Subcutaneous abdominal adipose tissue (tissue), 5 donors: Measurements from ENCODE around the gene IFI27L2.
A peak's percentile ranks its signal among the peaks of the same experiment; 100 is the strongest.

Experiments
- H3K27ac ChIP-seq: one replicate; pipeline ENCODE4 v1.7.0; 2013; ENCODE audit warnings: low read depth, mild to moderate bottlenecking, inconsistent platforms, low read length, moderate library complexity
- H3K27me3 ChIP-seq, 5 donors: one replicate each; pipeline ENCODE4 v1.7.0; 2013; ENCODE audit warnings: low read length in 5 of 5, inconsistent platforms in 1 of 5; ENCODE audit not compliant: control insufficient read depth in 5 of 5, insufficient read depth in 4 of 5
- H3K36me3 ChIP-seq, 5 donors: one replicate each; pipeline ENCODE4 v1.7.0; 2013; ENCODE audit warnings: low read length in 5 of 5; ENCODE audit not compliant: control insufficient read depth in 5 of 5, insufficient read depth in 5 of 5
- H3K4me1 ChIP-seq, 5 donors: one replicate each; pipeline ENCODE4 v1.7.0; 2013; ENCODE audit warnings: low read length in 5 of 5, mild to moderate bottlenecking in 3 of 5, moderate library complexity in 1 of 5; ENCODE audit not compliant: control insufficient read depth in 5 of 5, insufficient read depth in 5 of 5
- H3K4me3 ChIP-seq, 5 donors: one replicate each; pipeline ENCODE4 v1.7.0; 2013; ENCODE audit warnings: low read length in 5 of 5, low read depth in 1 of 5
- H3K9ac ChIP-seq, 5 donors: one replicate each; pipeline ENCODE4 v1.7.0; 2013; ENCODE audit warnings: low read length in 5 of 5, mild to moderate bottlenecking in 4 of 5, moderate library complexity in 3 of 5
- H3K9me3 ChIP-seq, 5 donors: one replicate each; pipeline ENCODE4 v1.7.0; 2013; ENCODE audit warnings: low read length in 5 of 5; ENCODE audit not compliant: control insufficient read depth in 5 of 5
- donor health status: healthy.
- donor health status: healthy.
- donor health status: healthy.
- donor health status: healthy.
- donor health status: healthy.

The IFI27L2 gene

DNA sequence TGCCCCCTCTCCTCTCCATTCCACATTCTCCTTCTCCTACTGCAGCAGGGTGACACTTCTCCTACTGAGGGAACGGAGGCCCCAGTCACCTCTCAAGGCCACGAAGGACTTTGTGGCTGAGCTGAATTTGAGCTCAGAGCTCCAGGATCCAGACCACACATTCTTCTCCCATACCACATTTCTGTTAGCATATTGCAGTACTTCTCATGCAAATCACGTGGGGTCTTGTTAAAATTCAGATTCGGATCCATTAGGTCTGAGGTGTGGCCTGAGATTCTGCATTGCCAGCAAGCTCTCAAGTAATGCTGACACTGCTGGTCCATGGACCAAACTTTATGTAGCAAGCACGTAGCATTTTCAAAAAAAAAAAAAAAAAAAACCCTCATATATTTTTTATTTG is 9.6 kb upstream of the IFI27L2 start:
- peaks cover 0 to 15% (median 5%) of the 10 kb centered on the region in 5 donors for H3K27me3 ChIP-seq
- H3K9me3 ChIP-seq = peaks cover 0 to 8% (median 3%) of the 10 kb centered on the region in 5 donors
- H3K9ac ChIP-seq = no peak overlapping the region
- H3K4me1 ChIP-seq = peaks cover 0 to 2% (median 0%) of the 10 kb centered on the region in 5 donors
- H3K36me3 ChIP-seq = no peaks in the 10 kb centered on the region
- H3K4me3 ChIP-seq = no peak overlapping the region
- no peak overlapping the region for H3K27ac ChIP-seq

DNA sequence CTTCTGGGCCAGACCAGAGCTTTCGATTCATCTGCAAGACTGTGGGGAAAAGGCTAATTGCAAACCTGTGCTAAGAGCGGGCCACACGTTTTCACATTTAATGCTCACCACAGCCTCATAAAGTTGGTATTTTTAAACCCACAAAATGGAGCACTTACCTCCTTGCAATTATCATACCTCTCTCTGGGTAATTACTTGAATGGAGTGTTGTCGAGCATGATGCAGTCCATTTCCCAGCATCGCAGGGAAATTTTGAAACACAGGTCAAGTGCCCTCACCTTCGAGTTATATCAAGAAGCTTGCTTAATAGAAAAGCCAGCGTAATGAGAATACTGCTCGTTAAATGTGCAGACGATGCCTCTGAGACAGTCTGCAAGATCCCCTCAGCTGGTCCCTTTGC is 8.8 kb upstream of the IFI27L2 start:
- Histone ChIP-seq H3K36me3 (no peaks in the 10 kb centered on the region), H3K4me3 (no peak overlapping the region), H3K27me3 (peaks cover 0 to 15% (median 5%) of the 10 kb centered on the region in 5 donors)

DNA sequence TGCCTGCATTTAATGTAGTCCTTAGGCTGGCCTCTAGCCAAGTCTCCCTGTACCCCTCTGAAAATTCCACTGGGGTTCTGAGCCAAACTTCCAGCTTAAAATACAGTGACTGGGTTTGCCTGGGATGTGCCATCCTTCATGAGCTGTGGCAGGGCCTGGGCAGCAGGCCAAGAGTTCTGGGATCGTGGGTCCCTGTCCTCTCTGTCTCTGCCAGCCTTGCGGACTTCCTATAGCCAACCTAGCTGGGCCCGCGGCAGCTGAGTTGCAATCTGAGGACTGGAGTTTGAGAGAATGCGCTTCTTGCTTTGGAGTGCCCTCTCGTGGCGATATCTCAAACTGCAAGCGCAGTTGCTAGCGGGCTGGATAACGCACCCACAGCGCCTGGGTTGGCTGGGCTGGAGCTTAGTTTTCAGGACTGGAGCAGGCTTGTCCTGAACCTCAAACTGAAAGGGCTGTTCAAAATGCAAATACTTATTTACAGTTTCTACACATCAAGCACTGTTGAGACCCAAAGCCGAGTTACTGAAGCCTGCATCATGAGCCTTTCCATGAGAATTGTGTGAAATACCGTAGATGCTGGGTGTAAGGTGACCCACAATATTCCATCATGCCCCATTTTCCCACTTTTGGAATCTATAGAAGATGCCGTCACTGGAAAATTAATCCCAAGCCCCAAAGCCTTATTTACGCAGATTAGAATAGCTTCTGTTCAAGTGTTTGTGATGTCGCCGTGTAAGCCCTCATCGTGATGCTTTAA is 7.3 kb upstream of the IFI27L2 start:
- Histone ChIP-seq H3K9me3 (peaks cover 0 to 8% (median 3%) of the 10 kb centered on the region in 5 donors), H3K9ac (no peak overlapping the region), H3K27ac (no peak overlapping the region), H3K27me3 (peaks cover 0 to 15% (median 5%) of the 10 kb centered on the region in 5 donors), H3K36me3 (no peaks in the 10 kb centered on the region), H3K4me3 (no peak overlapping the region), H3K4me1 (peaks cover 0 to 2% (median 0%) of the 10 kb centered on the region in 5 donors)

More for the DNA sequence above, 8.8 kb upstream of the IFI27L2 start:
- Histone ChIP-seq H3K27ac (no peak overlapping the region), H3K9ac (peak overlapping the region in 1 of 5 donors; percentile 23), H3K4me1 (peaks cover 0 to 2% (median 0%) of the 10 kb centered on the region in 5 donors), H3K9me3 (peaks cover 0 to 8% (median 3%) of the 10 kb centered on the region in 5 donors)

DNA sequence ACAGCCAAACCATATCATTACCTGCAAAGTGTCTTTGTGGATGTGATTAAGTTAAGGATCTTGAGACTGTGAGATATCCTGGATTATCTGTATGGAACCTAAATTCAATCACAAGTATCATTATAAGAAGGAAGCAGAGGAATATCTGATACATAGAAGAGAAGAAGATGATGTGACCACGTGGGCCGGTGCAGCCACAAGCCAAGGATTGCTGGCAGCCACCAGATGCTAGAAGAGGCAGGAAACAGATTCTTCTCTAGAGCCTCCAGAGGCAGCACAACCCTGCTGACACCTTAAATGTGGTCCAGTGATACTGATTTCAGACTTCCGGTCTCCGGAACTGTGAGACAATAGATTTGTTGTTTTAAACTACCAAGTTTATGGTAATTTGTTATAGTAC is 6.1 kb upstream of the IFI27L2 start:
- peaks cover 0 to 8% (median 3%) of the 10 kb centered on the region in 5 donors for H3K9me3 ChIP-seq
- H3K4me3 ChIP-seq = no peak overlapping the region
- no peak overlapping the region for H3K27ac ChIP-seq
- H3K27me3 ChIP-seq = peaks cover 0 to 13% (median 5%) of the 10 kb centered on the region in 5 donors
- H3K36me3 ChIP-seq = no peaks in the 10 kb centered on the region
- H3K4me1 ChIP-seq = peaks cover 0 to 2% (median 0%) of the 10 kb centered on the region in 5 donors
- H3K9ac ChIP-seq = no peak overlapping the region

DNA sequence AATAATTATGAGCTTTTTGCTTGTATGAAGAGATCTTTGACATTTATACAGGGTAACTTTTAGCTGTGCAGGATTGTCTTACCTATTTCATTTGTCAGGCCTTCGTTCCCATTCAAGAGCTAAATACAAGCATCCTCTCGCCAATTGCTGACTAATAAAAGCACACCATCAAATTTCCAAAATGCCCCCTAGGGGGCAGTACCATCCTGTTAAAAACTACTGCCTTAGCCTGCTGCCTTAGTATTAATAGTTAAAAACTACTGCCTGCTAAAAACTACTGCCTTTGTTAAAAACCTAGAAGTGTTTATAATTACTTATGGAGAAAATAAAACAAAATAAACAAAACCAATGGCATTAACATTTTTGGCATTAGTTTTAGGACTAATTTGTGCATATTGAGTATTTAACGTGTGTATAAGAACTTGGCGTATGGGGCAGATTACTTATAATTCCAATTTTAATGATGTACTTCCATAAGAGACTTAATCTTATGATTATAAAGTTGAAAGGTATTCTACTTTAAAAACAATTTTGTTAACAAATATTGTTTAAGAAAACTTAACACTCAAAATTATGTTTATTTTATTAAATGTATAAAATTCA is 3.0 kb upstream of the IFI27L2 start:
- no peak overlapping the region for H3K27ac ChIP-seq
- H3K9me3 ChIP-seq = peaks cover 0 to 8% (median 3%) of the 10 kb centered on the region in 5 donors
- peaks cover 0 to 3% (median 0%) of the 10 kb centered on the region in 5 donors for H3K36me3 ChIP-seq
- H3K27me3 ChIP-seq = no peaks in the 10 kb centered on the region
- peaks cover 2 to 21% (median 16%) of the 10 kb centered on the region in 5 donors for H3K4me1 ChIP-seq
- H3K9ac ChIP-seq = no peak overlapping the region
- H3K4me3 ChIP-seq = no peak overlapping the region

DNA sequence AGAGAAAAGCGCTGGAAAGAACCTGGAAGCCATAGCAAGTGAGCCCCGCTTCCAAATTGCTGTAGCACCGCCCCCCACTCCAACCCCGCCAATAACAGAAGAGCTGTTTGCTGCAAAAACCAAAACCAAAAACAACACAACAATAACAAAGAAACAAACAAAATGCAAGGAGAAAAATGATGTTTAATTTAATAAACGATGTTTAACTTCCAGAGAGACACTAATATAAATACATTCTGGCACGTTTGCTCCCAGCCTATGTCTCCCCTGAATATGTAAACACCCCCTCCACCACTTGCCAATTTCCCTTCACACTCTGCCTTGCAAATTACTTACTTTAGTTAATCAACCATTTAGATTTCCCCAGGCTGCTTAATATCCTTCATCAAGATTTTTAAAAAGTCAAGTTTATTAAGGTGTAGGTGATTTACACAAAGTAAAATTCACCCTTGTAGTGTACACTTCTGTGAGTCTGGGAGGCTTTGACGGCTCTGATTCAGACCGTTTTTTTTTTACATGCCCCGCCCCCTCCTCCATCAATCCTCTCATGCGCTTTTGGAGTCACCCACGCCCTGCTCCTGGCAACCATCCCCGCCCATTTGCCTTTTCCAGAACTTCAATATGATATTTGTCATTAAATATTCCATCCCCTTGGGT is 482 bp upstream of the IFI27L2 start:
- Histone ChIP-seq H3K27ac (no peak overlapping the region), H3K4me3 (peak overlapping the region; percentile 57 to 70 (median 60)), H3K9ac (peak overlapping the region in 2 of 5 donors; percentile 32 to 48), H3K4me1 (peaks cover 2 to 21% (median 16%) of the 10 kb centered on the region in 5 donors), H3K9me3 (no peaks in the 10 kb centered on the region), H3K36me3 (peaks cover 0 to 11% (median 3%) of the 10 kb centered on the region in 5 donors), H3K27me3 (no peaks in the 10 kb centered on the region)

DNA sequence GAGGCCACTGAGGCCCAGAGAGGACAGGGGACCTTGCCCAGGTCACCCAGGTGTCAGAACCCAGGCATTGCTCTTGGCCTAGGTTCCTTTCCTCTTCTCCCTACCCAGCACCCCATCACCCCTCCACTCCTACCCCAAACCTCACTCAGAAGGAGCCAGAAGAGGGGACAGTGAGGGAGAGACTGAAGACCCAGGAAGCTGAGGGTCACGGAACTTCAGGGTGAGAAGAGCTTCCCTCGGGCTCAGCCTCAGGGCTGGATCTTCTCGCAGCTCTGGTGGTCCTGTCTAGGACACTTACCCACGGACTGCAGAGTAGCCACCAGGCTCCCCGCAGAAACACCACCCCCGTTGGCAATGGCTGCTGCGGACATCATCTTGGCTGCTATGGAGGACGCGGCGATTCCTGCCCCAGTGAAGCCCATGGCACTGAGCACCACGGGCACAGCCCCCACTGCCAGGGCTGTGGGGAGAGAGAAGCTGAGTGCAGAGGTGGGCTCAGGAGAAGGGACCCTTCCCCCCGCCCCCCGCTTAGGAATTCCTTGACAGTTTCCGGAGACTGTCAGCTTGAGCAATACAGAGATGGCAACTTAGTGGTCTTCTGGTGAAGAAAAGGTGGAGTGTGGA is 1.1 kb downstream of the IFI27L2 start:
- peak overlapping the region in 3 of 5 donors; percentile 59 to 70 (median 68) for H3K4me3 ChIP-seq
- H3K27ac ChIP-seq = peak overlapping the region; percentile 85
- H3K9me3 ChIP-seq = no peaks in the 10 kb centered on the region
- H3K36me3 ChIP-seq = peaks cover 0 to 11% (median 3%) of the 10 kb centered on the region in 5 donors
- peak overlapping the region in 1 of 5 donors; percentile 69 for H3K9ac ChIP-seq
- no peaks in the 10 kb centered on the region for H3K27me3 ChIP-seq
- H3K4me1 ChIP-seq = peaks cover 2 to 21% (median 16%) of the 10 kb centered on the region in 5 donors

DNA sequence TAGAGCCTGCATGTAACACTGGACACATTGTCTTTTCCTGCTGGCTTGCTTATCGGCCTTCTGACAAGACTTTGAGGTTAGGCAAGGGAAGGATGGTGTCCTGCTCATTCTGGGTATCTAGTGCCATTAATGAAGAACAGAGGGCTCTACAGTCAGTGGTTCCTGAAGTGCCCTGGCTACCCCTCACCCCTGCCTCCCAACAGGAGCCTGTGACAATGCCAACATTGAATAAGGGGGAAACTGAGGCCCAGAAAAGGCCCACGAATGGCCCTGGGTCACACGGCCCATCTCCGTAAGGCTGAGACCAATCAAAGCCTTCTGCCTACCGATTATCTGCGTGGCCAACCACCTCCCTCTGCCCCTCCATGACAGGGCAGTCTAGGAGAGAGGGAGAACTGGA is 2.1 kb downstream of the IFI27L2 start:
- Histone ChIP-seq H3K4me1 (peaks cover 2 to 21% (median 16%) of the 10 kb centered on the region in 5 donors), H3K9ac (no peak overlapping the region), H3K9me3 (no peaks in the 10 kb centered on the region), H3K36me3 (peaks cover 0 to 11% (median 3%) of the 10 kb centered on the region in 5 donors), H3K27me3 (no peaks in the 10 kb centered on the region), H3K4me3 (no peak overlapping the region), H3K27ac (no peak overlapping the region)

DNA sequence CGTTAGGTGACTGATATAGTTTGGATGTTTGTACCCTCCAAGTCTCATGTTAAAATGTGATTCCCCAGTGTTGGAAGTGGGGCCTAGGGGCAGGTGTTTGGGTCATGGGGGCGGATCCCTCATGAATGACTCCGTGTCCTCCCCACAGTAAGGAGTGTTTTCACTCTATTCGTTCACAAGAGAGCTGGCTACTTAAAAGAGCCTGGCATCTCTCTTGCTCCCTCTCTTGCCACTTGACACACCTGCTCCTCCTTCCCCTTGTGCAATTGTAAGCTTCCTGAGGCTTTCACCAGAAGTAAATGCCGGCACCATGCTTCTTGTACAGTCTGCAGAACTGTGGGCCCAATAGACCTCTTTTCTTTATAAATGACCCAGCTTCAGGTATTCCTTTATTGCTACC is 2.6 kb downstream of the IFI27L2 start:
- no peak overlapping the region for H3K9ac ChIP-seq
- no peak overlapping the region for H3K4me3 ChIP-seq
- H3K36me3 ChIP-seq = peaks cover 0 to 11% (median 3%) of the 10 kb centered on the region in 5 donors
- H3K9me3 ChIP-seq = no peaks in the 10 kb centered on the region
- peaks cover 2 to 21% (median 16%) of the 10 kb centered on the region in 5 donors for H3K4me1 ChIP-seq
- no peak overlapping the region for H3K27ac ChIP-seq
- H3K27me3 ChIP-seq = no peaks in the 10 kb centered on the region
